H1 (cell line): ENCODE data around the gene TPPP2.

ENCODE experiments used
- CHD1 ChIP-seq: IDR thresholded peaks from 2 replicates; pipeline ENCODE4 v1.6.1; 2012; ENCODE audit warnings: low read depth, low read length, improper control_type of control experiment
- EGR1 ChIP-seq: IDR thresholded peaks from 2 replicates; pipeline ENCODE4 v1.6.1; 2011; ENCODE audit warnings: low read depth, low read length, borderline replicate concordance
- EZH2 ChIP-seq: fragments of 200-600 bp; sonication (generic); IDR thresholded peaks from 2 replicates; pipeline ENCODE4 v1.7.1; 2012; ENCODE audit warnings: low read depth, mild to moderate bottlenecking, moderate library complexity, low read length, inconsistent platforms; ENCODE audit not compliant: severe bottlenecking
- MAFK ChIP-seq: IDR thresholded peaks from 2 replicates; pipeline ENCODE4 v1.6.1; 2012; ENCODE audit warnings: low read depth, mild to moderate bottlenecking, improper control_type of control experiment, low read length
- PHF8 ChIP-seq: fragments of 200-600 bp; sonication (generic); conservative IDR thresholded peaks from 2 replicates; pipeline ENCODE4 v1.7.1; 2012; ENCODE audit warnings: low read depth, mild to moderate bottlenecking, inconsistent platforms, low read length, moderate library complexity
- POLR2A ChIP-seq, 2 experiments: IDR thresholded peaks; 1 replicate in 1 of 2; 2 replicates in 1 of 2; pipeline ENCODE4 v1.6.1; 2011; ENCODE audit warnings: low read depth in 2 of 2, low read length in 2 of 2, mild to moderate bottlenecking in 2 of 2; ENCODE audit errors: control extremely low read depth in 1 of 2
- RXRA ChIP-seq: IDR thresholded peaks from 2 replicates; pipeline ENCODE4 v1.6.1; 2011; ENCODE audit warnings: low read depth, mild to moderate bottlenecking, low read length, moderate library complexity; ENCODE audit not compliant: insufficient read depth
- SRF ChIP-seq: IDR thresholded peaks from 2 replicates; pipeline ENCODE4 v1.6.1; 2011; ENCODE audit warnings: mild to moderate bottlenecking, low read depth, low read length, moderate library complexity
- TF ChIP-seq, protein P1 (sequence below), 3 experiments: IDR thresholded peaks; 1 replicate in 2 of 3; 2 replicates in 1 of 3; pipeline versions ENCODE4 v1.5.1 to v1.6.1; 2011; ENCODE audit warnings: low read length in 3 of 3, mild to moderate bottlenecking in 3 of 3, inconsistent platforms in 2 of 3, low read depth in 1 of 3, moderate library complexity in 1 of 3; ENCODE audit not compliant: insufficient read depth in 1 of 3; ENCODE audit errors: control extremely low read depth in 1 of 3

DNA sequence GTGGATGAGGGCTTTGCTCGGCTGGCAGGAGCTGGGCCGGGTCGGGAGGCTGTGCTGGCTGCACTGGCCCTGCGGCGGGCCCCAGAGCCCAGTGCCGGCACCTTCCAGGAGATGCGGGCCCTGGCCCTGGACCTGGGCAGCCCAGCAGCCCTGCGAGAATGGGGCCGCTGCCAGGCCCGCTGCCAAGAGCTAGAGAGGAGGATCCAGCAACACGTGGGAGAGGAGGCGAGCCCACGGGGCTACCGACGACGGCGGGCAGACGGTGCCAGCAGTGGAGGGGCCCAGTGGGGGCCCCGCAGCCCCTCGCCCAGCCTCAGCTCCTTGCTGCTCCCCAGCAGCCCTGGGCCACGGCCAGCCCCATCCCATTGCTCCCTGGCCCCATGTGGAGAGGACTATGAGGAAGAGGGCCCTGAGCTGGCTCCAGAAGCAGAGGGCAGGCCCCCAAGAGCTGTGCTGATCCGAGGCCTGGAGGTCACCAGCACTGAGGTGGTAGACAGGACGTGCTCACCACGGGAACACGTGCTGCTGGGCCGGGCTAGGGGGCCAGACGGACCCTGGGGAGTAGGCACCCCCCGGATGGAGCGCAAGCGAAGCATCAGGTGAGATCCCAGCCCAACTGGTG, 51.6 kb downstream of the TPPP2 start:
- no peak for TF ChIP-seq SRF
- no peak for TF ChIP-seq EGR1
- no peak for TF ChIP-seq EZH2
- TF ChIP-seq, protein P1, sequence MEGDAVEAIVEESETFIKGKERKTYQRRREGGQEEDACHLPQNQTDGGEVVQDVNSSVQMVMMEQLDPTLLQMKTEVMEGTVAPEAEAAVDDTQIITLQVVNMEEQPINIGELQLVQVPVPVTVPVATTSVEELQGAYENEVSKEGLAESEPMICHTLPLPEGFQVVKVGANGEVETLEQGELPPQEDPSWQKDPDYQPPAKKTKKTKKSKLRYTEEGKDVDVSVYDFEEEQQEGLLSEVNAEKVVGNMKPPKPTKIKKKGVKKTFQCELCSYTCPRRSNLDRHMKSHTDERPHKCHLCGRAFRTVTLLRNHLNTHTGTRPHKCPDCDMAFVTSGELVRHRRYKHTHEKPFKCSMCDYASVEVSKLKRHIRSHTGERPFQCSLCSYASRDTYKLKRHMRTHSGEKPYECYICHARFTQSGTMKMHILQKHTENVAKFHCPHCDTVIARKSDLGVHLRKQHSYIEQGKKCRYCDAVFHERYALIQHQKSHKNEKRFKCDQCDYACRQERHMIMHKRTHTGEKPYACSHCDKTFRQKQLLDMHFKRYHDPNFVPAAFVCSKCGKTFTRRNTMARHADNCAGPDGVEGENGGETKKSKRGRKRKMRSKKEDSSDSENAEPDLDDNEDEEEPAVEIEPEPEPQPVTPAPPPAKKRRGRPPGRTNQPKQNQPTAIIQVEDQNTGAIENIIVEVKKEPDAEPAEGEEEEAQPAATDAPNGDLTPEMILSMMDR (IDR thresholded peaks at IDR 0.05; ENCODE audit: control extremely low read depth in 1 of 3, insufficient read depth in 1 of 3, low read depth in 1 of 3, low read length in 3 of 3), result no peak
- no peak for TF ChIP-seq CHD1
- TF ChIP-seq POLR2A (IDR thresholded peaks at IDR 0.05; ENCODE audit: control extremely low read depth in 1 of 2, low read depth in 2 of 2, low read length in 2 of 2), result no peak
- no peak for TF ChIP-seq MAFK
- no peak for TF ChIP-seq PHF8
- no peak for TF ChIP-seq RXRA
